Spleen (tissue), 11 donors: Measurements from ENCODE around the gene DPF1. TPM values are rescaled to one million over a fixed set of nuclear protein-coding genes. Genes with fewer than 3 reads are reported as not detected.

Source experiments
- DNase-seq: peaks from one replicate; pipeline ENCODE4 v3.0.0-alpha.2; 2020
- H3K27ac ChIP-seq, 8 donors: fragments of 200-600 bp; sonication (generic) in 7 of 8; 1 replicate in 4 of 8; 2 replicates in 4 of 8; pipeline versions ENCODE4 v1.5.0 to v1.8.0; 2016 to 2021; ENCODE audit warnings: inconsistent platforms in 4 of 8, mild to moderate bottlenecking in 4 of 8, moderate library complexity in 1 of 8
- H3K27me3 ChIP-seq, 7 donors: fragments of 200-600 bp; sonication (generic) in 6 of 7; replicated peaks in 1 of 7; 1 replicate in 4 of 7; 2 replicates in 3 of 7; pipeline versions ENCODE4 v1.5.0 to v1.8.0; 2016 to 2021; ENCODE audit warnings: inconsistent platforms in 3 of 7, mild to moderate bottlenecking in 1 of 7
- H3K36me3 ChIP-seq, 6 donors: fragments of 200-600 bp; sonication (generic) in 5 of 6; 1 replicate in 4 of 6; 2 replicates in 2 of 6; pipeline versions ENCODE4 v1.5.0 to v1.8.0; 2016 to 2021; ENCODE audit warnings: inconsistent platforms in 2 of 6
- H3K4me1 ChIP-seq, 6 donors: fragments of 200-600 bp; sonication (generic) in 5 of 6; 1 replicate in 3 of 6; 2 replicates in 3 of 6; pipeline versions ENCODE4 v1.5.0 to v1.8.0; 2016 to 2021; ENCODE audit warnings: inconsistent platforms in 3 of 6
- H3K4me3 ChIP-seq, 8 donors: fragments of 200-600 bp; sonication (generic) in 7 of 8; 1 replicate in 4 of 8; 2 replicates in 4 of 8; pipeline versions ENCODE4 v1.5.0 to v1.8.0; 2016 to 2021; ENCODE audit warnings: inconsistent platforms in 4 of 8, mild to moderate bottlenecking in 4 of 8, moderate library complexity in 2 of 8
- H3K9me3 ChIP-seq, 8 donors: fragments of 200-600 bp; sonication (generic) in 7 of 8; 1 replicate in 4 of 8; 2 replicates in 4 of 8; pipeline versions ENCODE4 v1.5.0 to v1.8.0; 2016 to 2021; ENCODE audit warnings: inconsistent platforms in 4 of 8
- POLR2A ChIP-seq, 3 donors: fragments of 450-650 bp; IDR thresholded peaks; one replicate each; pipeline ENCODE4 v1.5.1; 2017; ENCODE audit warnings: antibody characterized with exemption in 3 of 3, mild to moderate bottlenecking in 1 of 3
- POLR2AphosphoS5 ChIP-seq, 3 donors: sonication (generic); formaldehyde crosslinking; IDR thresholded peaks; one replicate each; pipeline ENCODE4 v1.5.1; 2017; ENCODE audit warnings: antibody characterized with exemption in 3 of 3
- WGBS, 5 donors: extraction: QIAGEN DNeasy Blood & Tissue Kit in 3 of 5; methylation state at CpG; one replicate each; pipeline versions ENCODE4 v1.1.5 to v1.1.7; 2013 to 2018; 5-methylcytosine and 5-hydroxymethylcytosine counted together
- intact Hi-C: fragments of 100-400 bp; cut with DNase I; formaldehyde crosslinking; loops from one replicate; pipeline ENCODE4 v1.15.0; 2023; ENCODE audit warnings: low total_unique reads
- polyA plus RNA-seq, 3 donors: library from polyadenylated mRNA; stranded (reverse); fragments of 200-250 nt; gene quantifications; one replicate each; pipeline ENCODE4 v1.2.1, GENCODE V29; 2013
- total RNA-seq, 7 donors: library from RNA; depleted of rRNA in 3 of 7; stranded (reverse); fragments of >200 nt in 3 of 7; fragmentation: NEBNext Ultra II Directional in 4 of 7; extraction: Animal tissue kit (Norgen Biotek cat#: 25700) in 4 of 7; gene quantifications; one replicate each; pipeline versions ENCODE4 v1.1.0 to v1.2.1, GENCODE V29; 2016 to 2021
- TF ChIP-seq, protein P1 (sequence below), 11 experiments: fragments of 200-600 bp in 7 of 11; fragments of 450-650 bp in 4 of 11; sonication (generic) in 4 of 11; IDR thresholded peaks in 8 of 11; conservative IDR thresholded peaks in 3 of 11; 1 replicate in 7 of 11; 2 replicates in 4 of 11; pipeline versions ENCODE4 v1.4.0 to v1.8.0; 2016 to 2021; ENCODE audit warnings: antibody characterized with exemption in 11 of 11, inconsistent platforms in 4 of 11, mild to moderate bottlenecking in 1 of 11
- donor health status: healthy with polysubstance abuse.
- donor health status: DM: no; HTN: no; CAD: no; lungs with moderate emphysema.
- donor health status: DM: no; HTN: no; CAD: no.
- donor health status: Bipolar disorder and iron deficiency.
- donor health status: healthy.
- donor health status: DM: no; HTN: no; CAD: no.
- donor health status: DM: yes; HTN: yes; CAD: no.

DPF1 gene
- total and polyA plus RNA-seq, 10 donors, result 0.04 to 0.06 (median 0.06) TPM; not detected in 7

DNA sequence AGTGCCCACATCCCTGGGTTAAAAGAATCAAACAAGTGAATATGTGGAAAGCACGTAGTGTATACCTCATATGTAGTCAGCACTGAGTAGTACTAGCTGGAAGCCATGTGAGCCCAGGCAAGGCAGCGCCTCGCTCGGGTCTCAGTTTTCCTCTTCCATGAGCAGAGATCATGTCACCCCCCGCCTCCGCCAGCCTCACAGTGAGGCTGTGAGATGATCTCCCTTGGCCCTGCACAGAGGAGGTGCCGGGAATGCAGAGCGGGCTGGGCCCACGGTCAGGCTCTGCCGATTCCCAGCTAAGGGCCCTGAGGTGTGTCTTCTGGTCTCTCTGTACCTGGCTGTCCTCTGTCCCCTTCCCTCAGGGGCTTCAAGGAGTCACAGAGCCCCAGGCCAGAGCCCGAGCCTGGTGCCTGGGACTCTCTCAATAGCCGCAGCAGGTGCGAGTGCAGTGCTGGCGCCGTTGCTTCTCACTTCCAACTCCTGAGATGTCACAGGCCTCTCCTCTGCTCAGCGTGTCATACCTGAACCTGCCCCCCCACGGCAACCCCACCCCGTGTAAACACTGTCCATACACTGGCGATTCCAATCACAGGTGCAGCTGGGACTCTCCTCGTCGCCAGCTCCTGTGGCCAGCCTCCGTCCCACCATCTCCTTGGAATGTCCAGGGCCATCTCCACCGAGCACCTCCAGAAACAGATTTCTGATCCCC is 26.9 kb downstream of the DPF1 start:
- H3K27ac ChIP-seq, result no peak overlapping the region
- H3K4me3 ChIP-seq, result no peak overlapping the region
- no peaks in the 10 kb centered on the region for H3K9me3 ChIP-seq
- TF ChIP-seq POLR2AphosphoS5 (IDR thresholded peaks at IDR 0.05), result peak in 1 of 3 donors; percentile 18
- TF ChIP-seq, protein P1, sequence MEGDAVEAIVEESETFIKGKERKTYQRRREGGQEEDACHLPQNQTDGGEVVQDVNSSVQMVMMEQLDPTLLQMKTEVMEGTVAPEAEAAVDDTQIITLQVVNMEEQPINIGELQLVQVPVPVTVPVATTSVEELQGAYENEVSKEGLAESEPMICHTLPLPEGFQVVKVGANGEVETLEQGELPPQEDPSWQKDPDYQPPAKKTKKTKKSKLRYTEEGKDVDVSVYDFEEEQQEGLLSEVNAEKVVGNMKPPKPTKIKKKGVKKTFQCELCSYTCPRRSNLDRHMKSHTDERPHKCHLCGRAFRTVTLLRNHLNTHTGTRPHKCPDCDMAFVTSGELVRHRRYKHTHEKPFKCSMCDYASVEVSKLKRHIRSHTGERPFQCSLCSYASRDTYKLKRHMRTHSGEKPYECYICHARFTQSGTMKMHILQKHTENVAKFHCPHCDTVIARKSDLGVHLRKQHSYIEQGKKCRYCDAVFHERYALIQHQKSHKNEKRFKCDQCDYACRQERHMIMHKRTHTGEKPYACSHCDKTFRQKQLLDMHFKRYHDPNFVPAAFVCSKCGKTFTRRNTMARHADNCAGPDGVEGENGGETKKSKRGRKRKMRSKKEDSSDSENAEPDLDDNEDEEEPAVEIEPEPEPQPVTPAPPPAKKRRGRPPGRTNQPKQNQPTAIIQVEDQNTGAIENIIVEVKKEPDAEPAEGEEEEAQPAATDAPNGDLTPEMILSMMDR (IDR thresholded peaks at IDR 0.05 in 8 of 11, conservative IDR thresholded peaks at IDR 0.05 in 3 of 11), result no peak
- no peak for TF ChIP-seq POLR2A (IDR thresholded peaks at IDR 0.05)
- DNase-seq, result no peak
- peaks cover 0 to 99% (median 41%) of the 10 kb centered on the region in 6 donors for H3K36me3 ChIP-seq
- no peaks in the 10 kb centered on the region for H3K27me3 ChIP-seq
- intact Hi-C loops, result no loop called here
- WGBS, 5 donors, result 95 to 97% (median 96%) methylated on average over 23 of the region's 23 CpGs
- peaks cover 0 to 10% (median 0%) of the 10 kb centered on the region in 6 donors for H3K4me1 ChIP-seq

DNA sequence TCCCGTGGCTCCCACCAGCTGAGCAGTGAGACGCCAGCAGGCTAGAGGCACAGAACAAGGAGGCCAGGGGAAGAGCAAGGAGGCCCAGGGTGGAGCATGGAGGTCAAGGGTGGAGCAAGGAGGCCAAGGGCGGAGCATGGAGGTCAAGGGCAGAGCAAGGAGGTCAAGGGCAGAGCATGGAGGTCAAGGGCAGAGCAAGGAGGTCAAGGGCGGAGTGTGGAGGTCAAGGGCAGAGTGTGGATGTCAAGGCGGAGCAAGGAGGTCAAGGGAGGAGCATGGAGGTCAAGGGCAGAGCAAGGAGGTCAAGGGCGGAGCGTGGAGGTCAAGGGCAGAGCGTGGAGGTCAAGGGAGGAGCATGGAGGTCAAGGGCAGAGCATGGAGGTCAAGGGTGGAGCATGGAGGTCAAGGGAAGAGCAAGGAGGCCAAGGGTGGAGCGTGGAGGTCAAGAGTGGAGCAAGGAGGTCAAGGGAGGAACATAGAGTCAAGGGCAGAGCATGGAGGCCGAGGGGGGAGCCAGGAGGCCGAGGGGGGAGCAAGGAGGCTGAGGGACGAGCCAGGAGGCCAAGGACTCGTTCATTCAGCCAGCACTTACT is 27.7 kb downstream of the DPF1 start:
- Histone ChIP-seq H3K36me3 (peaks cover 0 to 99% (median 39%) of the 10 kb centered on the region in 6 donors), H3K4me1 (peaks cover 0 to 10% (median 0%) of the 10 kb centered on the region in 6 donors), H3K9me3 (no peaks in the 10 kb centered on the region), H3K4me3 (no peak overlapping the region), H3K27me3 (no peaks in the 10 kb centered on the region), H3K27ac (no peak overlapping the region)
- WGBS, 5 donors, result 83 to 98% (median 94%) methylated on average over 13 of the region's 13 CpGs
- TF ChIP-seq, protein P1 (IDR thresholded peaks at IDR 0.05 in 8 of 11, conservative IDR thresholded peaks at IDR 0.05 in 3 of 11), result no peak
- no peak for TF ChIP-seq POLR2A (IDR thresholded peaks at IDR 0.05)
- no peak for TF ChIP-seq POLR2AphosphoS5 (IDR thresholded peaks at IDR 0.05)
- intact Hi-C loops, result no loop called here
- no peak for DNase-seq

DNA sequence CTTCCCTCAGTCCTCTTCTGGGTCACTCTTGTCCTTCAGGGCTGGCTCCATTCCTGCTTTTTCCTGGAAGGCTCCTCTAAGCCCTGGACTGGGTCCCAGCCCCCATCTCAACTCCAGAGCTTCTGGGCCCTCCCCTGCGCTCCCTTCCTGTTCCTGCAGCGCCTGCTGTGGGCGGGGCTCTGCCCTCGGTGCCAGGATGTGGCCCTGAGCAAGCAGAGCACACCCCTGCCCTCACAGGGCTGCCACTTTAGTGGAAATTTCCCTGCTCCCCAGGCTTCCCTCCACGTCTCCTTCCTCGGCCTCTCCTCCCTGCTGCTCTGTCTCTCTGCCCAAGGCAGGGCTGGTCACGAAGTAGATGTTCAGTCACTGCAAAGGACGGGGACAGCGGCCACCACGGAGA is 28.8 kb downstream of the DPF1 start:
- Histone ChIP-seq H3K9me3 (no peaks in the 10 kb centered on the region), H3K4me3 (no peak overlapping the region), H3K36me3 (peaks cover 0 to 97% (median 32%) of the 10 kb centered on the region in 6 donors), H3K4me1 (peaks cover 0 to 18% (median 2%) of the 10 kb centered on the region in 6 donors), H3K27ac (no peak overlapping the region), H3K27me3 (no peaks in the 10 kb centered on the region)
- intact Hi-C loops, result no loop called here
- TF ChIP-seq, protein P1 (IDR thresholded peaks at IDR 0.05 in 8 of 11, conservative IDR thresholded peaks at IDR 0.05 in 3 of 11), result no peak
- TF ChIP-seq POLR2AphosphoS5 (IDR thresholded peaks at IDR 0.05) (peak in 1 of 3 donors; percentile 25), POLR2A (IDR thresholded peaks at IDR 0.05) (no peak)
- 74 to 94% (median 84%) methylated on average over 10 of the region's 10 CpGs for WGBS, 5 donors
- DNase-seq, result no peak

DNA sequence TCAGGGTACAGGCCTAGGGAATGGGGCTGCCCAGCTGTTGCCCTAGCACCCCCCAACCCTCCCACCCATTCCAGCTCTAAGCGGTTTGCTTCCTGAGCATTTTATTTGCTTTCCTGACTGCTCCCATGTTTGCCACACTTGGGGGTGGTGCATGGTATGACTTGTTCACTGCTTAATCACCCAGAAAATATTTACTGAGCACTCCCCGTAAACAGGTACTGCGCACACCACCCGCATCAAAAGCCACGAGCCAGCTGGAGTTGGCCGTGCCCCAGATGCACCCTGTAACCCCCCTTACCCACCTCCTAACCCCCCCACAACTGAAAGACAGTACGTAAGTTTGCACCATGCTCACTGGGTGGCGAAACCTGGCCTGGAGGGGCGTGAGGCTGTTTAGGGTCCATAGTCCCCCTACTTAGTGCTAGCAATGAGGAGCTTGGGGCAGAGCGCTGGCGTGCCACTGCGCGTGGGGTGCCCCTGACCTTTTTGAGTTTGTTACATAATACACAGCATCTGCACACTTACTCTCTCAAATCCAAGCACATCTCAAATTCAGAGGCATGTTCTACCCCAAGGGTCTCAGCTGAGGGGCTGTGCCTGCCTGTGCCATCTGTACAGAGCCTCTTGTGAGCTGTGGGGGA is 29.8 kb downstream of the DPF1 start:
- WGBS, 5 donors, result 80 to 97% (median 91%) methylated on average over 13 of the region's 13 CpGs
- TF ChIP-seq, protein P1 (IDR thresholded peaks at IDR 0.05 in 8 of 11, conservative IDR thresholded peaks at IDR 0.05 in 3 of 11), result no peak
- TF ChIP-seq POLR2A (IDR thresholded peaks at IDR 0.05) (no peak), POLR2AphosphoS5 (IDR thresholded peaks at IDR 0.05) (no peak)
- H3K36me3 ChIP-seq, result peaks cover 0 to 94% (median 29%) of the 10 kb centered on the region in 6 donors
- H3K9me3 ChIP-seq, result no peaks in the 10 kb centered on the region
- no peak overlapping the region for H3K4me3 ChIP-seq
- H3K27ac ChIP-seq, result no peak overlapping the region
- DNase-seq, result no peak
- intact Hi-C loops, result no loop called here
- no peaks in the 10 kb centered on the region for H3K27me3 ChIP-seq
- H3K4me1 ChIP-seq, result peaks cover 0 to 25% (median 8%) of the 10 kb centered on the region in 6 donors
